NCI-H2227 (cell line): ENCODE measurements around the gene GDPD1.
"Not testable (repeated sequence)": the region's sequence is repeated elsewhere in the genome, so short reads cannot be mapped to it uniquely, and the experiment has no call there.

Experiments
- DNase-seq: peaks from one replicate; lab custom pipeline; 2025; ENCODE audit not compliant: unreplicated experiment; lab: John Stamatoyannopoulos, UW

Gene GDPD1

GRCh38 chr17:59311521-59311920 is 91.2 kb downstream of the GDPD1 start:
- DNase-seq: not testable (repeated sequence)

GRCh38 chr17:59315866-59316265 is 95.6 kb downstream of the GDPD1 start:
- no peak for DNase-seq
